Colonic mucosa (tissue), 4 donors: ENCODE measurements around the gene PIAS1. TPM values are rescaled to one million over a fixed set of nuclear protein-coding genes. Genes with fewer than 3 reads are reported as not detected.

Source experiments
- DNase-seq: peaks from one replicate; pipeline ENCODE4 v3.0.0-alpha.2; 2020
- H3K27ac ChIP-seq: fragments of 200-600 bp; one replicate; pipeline ENCODE4 v1.8.0; 2021
- H3K27me3 ChIP-seq: fragments of 200-600 bp; one replicate; pipeline ENCODE4 v1.8.0; 2021
- H3K36me3 ChIP-seq: fragments of 200-600 bp; one replicate; pipeline ENCODE4 v1.8.0; 2021
- H3K4me1 ChIP-seq: fragments of 200-600 bp; one replicate; pipeline ENCODE4 v1.8.0; 2021; ENCODE audit warnings: mild to moderate bottlenecking
- H3K4me3 ChIP-seq: fragments of 200-600 bp; one replicate; pipeline ENCODE4 v1.8.0; 2021
- H3K9ac ChIP-seq, 2 donors: one replicate each; pipeline ENCODE4 v1.7.0; 2013; ENCODE audit warnings: control low read depth in 2 of 2, low read depth in 2 of 2, low read length in 2 of 2
- H3K9me3 ChIP-seq: fragments of 200-600 bp; one replicate; pipeline ENCODE4 v1.8.0; 2021
- CTCF ChIP-seq: fragments of 200-600 bp; IDR thresholded peaks from one replicate; pipeline ENCODE4 v1.8.0; 2022; ENCODE audit warnings: antibody characterized with exemption, mild to moderate bottlenecking
- intact Hi-C: fragments of 100-400 bp; cut with DNase I; formaldehyde crosslinking; loops from one replicate; pipeline ENCODE4 v1.14.1; 2022
- total RNA-seq, 2 donors: library from RNA; stranded (reverse); fragmentation: NEBNext Ultra II Directional in 1 of 2; extraction: Animal tissue kit (Norgen Biotek cat#: 25700) in 1 of 2; gene quantifications; one replicate each; pipeline ENCODE4 v1.2.1, GENCODE V29; 2021
- donor health status: healthy.
- donor health status: DM: no; HTN: no; CAD: no.
- donor health status: DM: no; HTN: no; CAD: no.

Gene PIAS1
- total RNA-seq, 2 donors from 2014 or later = 26.6 to 33.0 TPM

GRCh38 chr15:68235022-68235421, 180.9 kb downstream of the PIAS1 start:
- DNase-seq = no peak
- H3K27me3 ChIP-seq = no peaks in the 10 kb centered on the region
- H3K27ac ChIP-seq = no peak overlapping the region
- H3K4me1 ChIP-seq = peaks cover 9% of the 10 kb centered on the region
- no peaks in the 10 kb centered on the region for H3K36me3 ChIP-seq
- no peak overlapping the region for H3K4me3 ChIP-seq
- TF ChIP-seq CTCF = no peak
- H3K9ac ChIP-seq = no peak overlapping the region
- H3K9me3 ChIP-seq = no peaks in the 10 kb centered on the region
- intact Hi-C loops = no loop called here

- TF ChIP-seq CTCF = no peak
- DNase-seq = no peak
- Histone ChIP-seq H3K36me3 (no peaks in the 10 kb centered on the region), H3K9ac (no peak overlapping the region), H3K27ac (no peak overlapping the region), H3K4me1 (peaks cover 4% of the 10 kb centered on the region), H3K9me3 (no peaks in the 10 kb centered on the region), H3K27me3 (no peaks in the 10 kb centered on the region), H3K4me3 (no peak overlapping the region)
- intact Hi-C loops = no loop called here
Observed at GRCh38 chr15:68239025-68239424, 184.9 kb downstream of the PIAS1 start.

GRCh38 chr15:68241088-68241935, 187.2 kb downstream of the PIAS1 start:
- Histone ChIP-seq H3K9ac (no peak overlapping the region), H3K4me1 (no peaks in the 10 kb centered on the region), H3K4me3 (no peak overlapping the region), H3K36me3 (no peaks in the 10 kb centered on the region), H3K27me3 (no peaks in the 10 kb centered on the region), H3K9me3 (no peaks in the 10 kb centered on the region), H3K27ac (no peak overlapping the region)
- TF ChIP-seq CTCF = no peak
- DNase-seq = no peak
- intact Hi-C loops = no loop called here

Other genes starting within 250 kb of the PIAS1 start
- under 1 TPM; 0.10 to 0.19 TPM for gene SKOR1, start 228.8 kb upstream of the PIAS1 start, total RNA-seq
- not detected for gene RNU6-1, start 214.3 kb upstream of the PIAS1 start, total RNA-seq
- gene CALML4, start 151.0 kb downstream of the PIAS1 start, total RNA-seq = 100 to 1,000 TPM; 111 to 126 TPM
- 10 to 100 TPM; 18.9 to 55.8 TPM for gene CLN6, start 175.4 kb downstream of the PIAS1 start, total RNA-seq
- gene FEM1B, start 223.4 kb downstream of the PIAS1 start, total RNA-seq = 10 to 100 TPM; 34.4 to 52.4 TPM